ENCODE results near the gene CSNK2A3.

DNA sequence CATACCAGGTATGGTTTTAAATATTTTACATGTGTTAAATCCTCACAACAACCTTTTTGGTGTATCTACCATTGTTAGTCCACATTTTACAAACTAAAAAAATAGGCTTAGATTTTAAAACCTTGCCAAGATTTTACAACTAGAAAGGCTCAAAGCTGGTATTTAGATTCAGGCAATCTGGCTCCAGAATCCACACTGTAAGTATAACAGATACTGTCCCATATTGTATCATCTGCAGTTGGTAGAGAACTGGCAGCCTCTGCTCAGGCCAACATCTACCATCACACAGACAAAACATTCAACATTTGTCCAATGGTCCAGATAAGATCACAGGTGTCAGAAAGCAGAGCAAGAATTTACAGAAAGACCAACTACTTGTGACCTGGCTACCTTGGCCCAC, 30.9 kb downstream of the CSNK2A3 start:
- TF ChIP-seq SPI1 (IDR thresholded peaks at IDR 0.05; ENCODE audit: borderline replicate concordance, insufficient read depth, low read depth, low read length): no peak
- no peak for TF ChIP-seq BMI1 (IDR thresholded peaks at IDR 0.05; ENCODE audit: borderline replicate concordance)
- TF ChIP-seq JUND (IDR thresholded peaks at IDR 0.05; ENCODE audit: low read depth, low read length): no peak
- no peak for TF ChIP-seq TCF12 (IDR thresholded peaks at IDR 0.05; ENCODE audit: low read depth, low read length)
- TF ChIP-seq ZNF274 (IDR thresholded peaks at IDR 0.05; ENCODE audit: insufficient read depth, insufficient read length): no peak
- TF ChIP-seq RAD21 (IDR thresholded peaks at IDR 0.05; ENCODE audit: insufficient read depth, low read depth, low read length): no peak
- TF ChIP-seq TAF1 (IDR thresholded peaks at IDR 0.05; ENCODE audit: borderline replicate concordance, low read depth, low read length): no peak
- no peak for TF ChIP-seq CTCF (IDR thresholded peaks at IDR 0.05 in 2 of 3, conservative IDR thresholded peaks at IDR 0.05 in 1 of 3; ENCODE audit: control insufficient read depth in 2 of 3, extremely low read depth in 1 of 3, insufficient read depth in 1 of 3, low read depth in 3 of 3, low read length in 3 of 3)
- no peak for TF ChIP-seq DPF2 (IDR thresholded peaks at IDR 0.05)
- TF ChIP-seq CHD4 (IDR thresholded peaks at IDR 0.05): no peak
- no peak for TF ChIP-seq HDAC6 (IDR thresholded peaks at IDR 0.05; ENCODE audit: unreplicated experiment)
- no peak for TF ChIP-seq CREB1 (IDR thresholded peaks at IDR 0.05; ENCODE audit: low read depth)
- no peak for TF ChIP-seq SMC3 (IDR thresholded peaks at IDR 0.05; ENCODE audit: borderline replicate concordance, low read length)

Data from GM12878 (cell line).